H1 (cell line): ENCODE results near the gene TSGA10IP. TPM values are rescaled to one million over a fixed set of nuclear protein-coding genes. Genes with fewer than 3 reads are reported as not detected.

Experiments used
- CREB1 ChIP-seq: IDR thresholded peaks from 2 replicates; pipeline ENCODE4 v1.6.1; 2012; ENCODE audit warnings: inconsistent platforms
- CTBP2 ChIP-seq: IDR thresholded peaks from 2 replicates; pipeline ENCODE4 v1.7.0; 2011; ENCODE audit warnings: borderline replicate concordance, mild to moderate bottlenecking, moderate library complexity, mixed read lengths, low read length; ENCODE audit not compliant: insufficient read depth, insufficient read length
- EP300 ChIP-seq, 2 experiments: IDR thresholded peaks; 1 replicate in 1 of 2; 2 replicates in 1 of 2; pipeline ENCODE4 v1.6.1; 2011 to 2012; ENCODE audit warnings: low read depth in 2 of 2, low read length in 2 of 2, mild to moderate bottlenecking in 2 of 2, borderline replicate concordance in 1 of 2, inconsistent platforms in 1 of 2, moderate library complexity in 1 of 2
- HDAC2 ChIP-seq, 2 experiments: fragments of 300-600 bp in 1 of 2; sonication (generic) in 1 of 2; IDR thresholded peaks; 2 replicates each; pipeline ENCODE4 v1.6.1; 2011 to 2012; ENCODE audit warnings: low read depth in 2 of 2, low read length in 2 of 2, mild to moderate bottlenecking in 2 of 2, moderate library complexity in 2 of 2, borderline replicate concordance in 1 of 2, inconsistent platforms in 1 of 2
- PHF8 ChIP-seq: fragments of 200-600 bp; sonication (generic); conservative IDR thresholded peaks from 2 replicates; pipeline ENCODE4 v1.7.1; 2012; ENCODE audit warnings: low read depth, mild to moderate bottlenecking, inconsistent platforms, low read length, moderate library complexity
- POLR2AphosphoS5 ChIP-seq: IDR thresholded peaks from 2 replicates; pipeline ENCODE4 v1.6.1; 2011; ENCODE audit warnings: low read depth, low read length
- RFX5 ChIP-seq: IDR thresholded peaks from 2 replicates; pipeline ENCODE4 v1.6.1; 2011; ENCODE audit warnings: low read depth, low read length, improper control_type of control experiment, borderline replicate concordance
- SAP30 ChIP-seq: fragments of 300-600 bp; sonication (generic); IDR thresholded peaks from 2 replicates; pipeline ENCODE4 v1.7.1; 2012; ENCODE audit warnings: low read length, moderate library complexity, mild to moderate bottlenecking, inconsistent platforms; ENCODE audit not compliant: insufficient read depth, insufficient replicate concordance
- polyA plus RNA-seq, 7 experiments: library from polyadenylated mRNA; depleted of rRNA in 3 of 7; stranded (reverse) in 5 of 7; unstranded in 2 of 7; fragments of >200 nt in 5 of 7; fragments of 200-250 nt in 2 of 7; gene quantifications; 1 replicate in 5 of 7; 2 replicates in 1 of 7; 4 replicates in 1 of 7; pipeline versions ENCODE4 v1.2.1 to v1.2.3, GENCODE V29; 2011 to 2013; ENCODE audit warnings: missing spikeins in 2 of 7, mixed read lengths in 2 of 7
- total RNA-seq: library from RNA; stranded (reverse); fragmentation: NEBNext Ultra II Directional; extraction: Animal tissue kit (Norgen Biotek cat#: 25700); gene quantifications from 2 replicates; pipeline ENCODE4 v1.2.1, GENCODE V29; 2021
- TF ChIP-seq, protein P1 (sequence below): IDR thresholded peaks from 2 replicates; pipeline ENCODE4 v1.6.1; 2012; ENCODE audit warnings: inconsistent platforms

Gene TSGA10IP
- total and polyA plus RNA-seq, 2 of the 8 experiments (the other 6 are each of a cell fraction or from before 2014, with no cell fraction given): 1.9 to 6.0 TPM

GRCh38 chr11:65911682-65912568 lies 33.4 kb upstream of the TSGA10IP start (continued):
- 0 out of 2 replicates have a peak, but pooled peaks have one; percentile 12 for TF ChIP-seq CREB1
- no peak for TF ChIP-seq EP300 (IDR thresholded peaks at IDR 0.05; ENCODE audit: borderline replicate concordance in 1 of 2, low read depth in 2 of 2, low read length in 2 of 2)
- no peak for TF ChIP-seq POLR2AphosphoS5
- no peak for TF ChIP-seq SAP30
- no peak for TF ChIP-seq CTBP2
- TF ChIP-seq, protein P1, sequence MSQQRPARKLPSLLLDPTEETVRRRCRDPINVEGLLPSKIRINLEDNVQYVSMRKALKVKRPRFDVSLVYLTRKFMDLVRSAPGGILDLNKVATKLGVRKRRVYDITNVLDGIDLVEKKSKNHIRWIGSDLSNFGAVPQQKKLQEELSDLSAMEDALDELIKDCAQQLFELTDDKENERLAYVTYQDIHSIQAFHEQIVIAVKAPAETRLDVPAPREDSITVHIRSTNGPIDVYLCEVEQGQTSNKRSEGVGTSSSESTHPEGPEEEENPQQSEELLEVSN: peak; percentile 98
- no peak for TF ChIP-seq PHF8
- TF ChIP-seq HDAC2 (IDR thresholded peaks at IDR 0.05; ENCODE audit: borderline replicate concordance in 1 of 2, low read depth in 2 of 2, low read length in 2 of 2): no peak
- TF ChIP-seq RFX5: peak; percentile 39; the same call in 1 of the 2 replicates
